Progenitor cell of endocrine pancreas (in vitro differentiated cells): ENCODE measurements around the gene MTA3. TPM values are rescaled to one million over a fixed set of nuclear protein-coding genes. Genes with fewer than 3 reads are reported as not detected.
"Not testable (repeated sequence)": the region's sequence is repeated elsewhere in the genome, so short reads cannot be mapped to it uniquely, and the experiment has no call there.

Experiments used
- DNase-seq: peaks from one replicate; pipeline ENCODE4 v3.0.0; 2021; ENCODE audit warnings: low spot score; ENCODE audit not compliant: unreplicated experiment
- H3K27ac Mint-ChIP-seq: 2 replicates; pipeline ENCODE4 v1.8.0; 2021; ENCODE audit warnings: mild to moderate bottlenecking, moderate library complexity, mixed read lengths
- H3K27me3 Mint-ChIP-seq: 2 replicates; pipeline ENCODE4 v1.8.0; 2021; ENCODE audit warnings: mixed read lengths
- H3K36me3 Mint-ChIP-seq: 2 replicates; pipeline ENCODE4 v1.8.0; 2022; ENCODE audit warnings: mixed read lengths; ENCODE audit not compliant: insufficient read depth
- H3K4me1 Mint-ChIP-seq: 2 replicates; pipeline ENCODE4 v1.8.0; 2021; ENCODE audit warnings: low read depth, mixed read lengths
- H3K4me3 Mint-ChIP-seq: 2 replicates; pipeline ENCODE4 v1.8.0; 2021; ENCODE audit warnings: low read depth, mild to moderate bottlenecking, moderate library complexity, mixed read lengths
- H3K9me3 Mint-ChIP-seq: 2 replicates; pipeline ENCODE4 v1.8.0; 2021; ENCODE audit warnings: low read depth, mixed read lengths
- total RNA-seq: library from RNA; stranded (reverse); gene quantifications from 2 replicates; pipeline ENCODE4 v1.2.1, GENCODE V29; 2021
- TF ChIP-seq, protein P1 (sequence below): fragments of 200-600 bp; sonication (generic); IDR thresholded peaks from one replicate; pipeline ENCODE4 v1.5.0; 2021; ENCODE audit warnings: antibody characterized with exemption, mild to moderate bottlenecking; ENCODE audit not compliant: unreplicated experiment

Gene MTA3
- total RNA-seq, 1 donor from 2014 or later: 96.0 TPM

- Mint-ChIP-seq H3K36me3 (peaks cover 27% of the 10 kb centered on the region), H3K4me1 (peaks cover 7% of the 10 kb centered on the region), H3K9me3 (peaks cover 16% of the 10 kb centered on the region), H3K27ac (no peak overlapping the region), H3K4me3 (no peak overlapping the region), H3K27me3 (no peaks in the 10 kb centered on the region)
- TF ChIP-seq, protein P1, sequence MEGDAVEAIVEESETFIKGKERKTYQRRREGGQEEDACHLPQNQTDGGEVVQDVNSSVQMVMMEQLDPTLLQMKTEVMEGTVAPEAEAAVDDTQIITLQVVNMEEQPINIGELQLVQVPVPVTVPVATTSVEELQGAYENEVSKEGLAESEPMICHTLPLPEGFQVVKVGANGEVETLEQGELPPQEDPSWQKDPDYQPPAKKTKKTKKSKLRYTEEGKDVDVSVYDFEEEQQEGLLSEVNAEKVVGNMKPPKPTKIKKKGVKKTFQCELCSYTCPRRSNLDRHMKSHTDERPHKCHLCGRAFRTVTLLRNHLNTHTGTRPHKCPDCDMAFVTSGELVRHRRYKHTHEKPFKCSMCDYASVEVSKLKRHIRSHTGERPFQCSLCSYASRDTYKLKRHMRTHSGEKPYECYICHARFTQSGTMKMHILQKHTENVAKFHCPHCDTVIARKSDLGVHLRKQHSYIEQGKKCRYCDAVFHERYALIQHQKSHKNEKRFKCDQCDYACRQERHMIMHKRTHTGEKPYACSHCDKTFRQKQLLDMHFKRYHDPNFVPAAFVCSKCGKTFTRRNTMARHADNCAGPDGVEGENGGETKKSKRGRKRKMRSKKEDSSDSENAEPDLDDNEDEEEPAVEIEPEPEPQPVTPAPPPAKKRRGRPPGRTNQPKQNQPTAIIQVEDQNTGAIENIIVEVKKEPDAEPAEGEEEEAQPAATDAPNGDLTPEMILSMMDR: no peak
- DNase-seq: no peak
Measured at GRCh38 chr2:42726680-42727079, 158.2 kb downstream of the MTA3 start.

DNA sequence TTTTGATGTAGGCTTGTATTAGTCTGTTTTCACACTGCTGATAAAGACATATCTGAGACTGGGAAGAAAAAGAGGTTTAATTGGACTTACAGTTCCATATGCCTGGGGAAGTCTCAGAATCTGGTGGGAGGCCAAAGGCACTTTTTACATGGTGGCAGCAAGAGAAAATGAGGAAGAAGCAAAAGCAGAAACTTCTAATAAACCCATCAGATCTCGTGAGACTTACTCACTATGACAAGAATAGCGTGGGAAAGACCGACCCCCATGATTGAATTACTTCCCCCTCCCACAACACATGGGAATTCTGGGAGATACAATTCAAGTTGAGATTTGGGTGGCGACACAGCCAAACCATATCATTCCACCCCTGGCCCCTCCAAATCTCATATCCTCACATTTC, 162.9 kb downstream of the MTA3 start:
- not testable (repeated sequence) for DNase-seq, H3K27ac Mint-ChIP-seq, H3K4me1 Mint-ChIP-seq, H3K4me3 Mint-ChIP-seq, H3K27me3 Mint-ChIP-seq
- peaks cover 32% of the 10 kb centered on the region for H3K9me3 Mint-ChIP-seq
- H3K36me3 Mint-ChIP-seq: peaks cover 52% of the 10 kb centered on the region

DNA sequence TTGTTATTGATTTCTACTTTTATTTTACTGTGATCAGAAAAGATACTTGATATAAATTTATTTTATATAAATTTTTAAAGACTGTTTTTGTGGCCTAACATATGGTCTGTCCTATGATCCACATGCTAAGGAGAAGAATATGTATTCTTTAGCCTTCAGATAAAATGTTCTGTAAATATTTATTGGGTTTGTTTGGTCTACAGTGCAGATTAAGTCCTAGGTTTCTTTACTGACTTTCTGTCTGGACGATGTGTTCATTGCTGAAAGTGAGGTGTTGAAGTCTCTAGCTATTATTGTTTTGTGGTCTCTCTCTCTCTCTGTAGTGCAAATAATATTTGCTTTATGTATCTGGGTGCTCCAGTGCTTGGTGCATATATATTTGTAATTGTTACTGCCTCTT, 165.4 kb downstream of the MTA3 start:
- Mint-ChIP-seq H3K9me3 (peaks cover 35% of the 10 kb centered on the region), H3K27ac (no peak overlapping the region), H3K36me3 (peaks cover 53% of the 10 kb centered on the region), H3K4me3 (no peak overlapping the region), H3K4me1 (no peaks in the 10 kb centered on the region), H3K27me3 (no peaks in the 10 kb centered on the region)
- no peak for DNase-seq
- TF ChIP-seq, protein P1: no peak

GRCh38 chr2:42736598-42737322, 168.3 kb downstream of the MTA3 start:
- no peak overlapping the region for H3K27ac Mint-ChIP-seq
- peaks cover 48% of the 10 kb centered on the region for H3K36me3 Mint-ChIP-seq

GRCh38 chr2:42741140-42741539, 172.7 kb downstream of the MTA3 start:
- TF ChIP-seq, protein P1: no peak
- Mint-ChIP-seq H3K4me3 (no peak overlapping the region), H3K27me3 (no peaks in the 10 kb centered on the region), H3K36me3 (peaks cover 23% of the 10 kb centered on the region), H3K9me3 (peaks cover 7% of the 10 kb centered on the region), H3K4me1 (no peaks in the 10 kb centered on the region), H3K27ac (no peak overlapping the region)
- DNase-seq: no peak

More at GRCh38 chr2:42736598-42737322, 168.3 kb downstream of the MTA3 start:
- TF ChIP-seq, protein P1: no peak
- Mint-ChIP-seq H3K4me1 (no peaks in the 10 kb centered on the region), H3K27me3 (no peaks in the 10 kb centered on the region), H3K9me3 (peaks cover 23% of the 10 kb centered on the region), H3K4me3 (no peak overlapping the region)
- no peak for DNase-seq
